ENCODE measurements around the gene LRRC4C.

DNA sequence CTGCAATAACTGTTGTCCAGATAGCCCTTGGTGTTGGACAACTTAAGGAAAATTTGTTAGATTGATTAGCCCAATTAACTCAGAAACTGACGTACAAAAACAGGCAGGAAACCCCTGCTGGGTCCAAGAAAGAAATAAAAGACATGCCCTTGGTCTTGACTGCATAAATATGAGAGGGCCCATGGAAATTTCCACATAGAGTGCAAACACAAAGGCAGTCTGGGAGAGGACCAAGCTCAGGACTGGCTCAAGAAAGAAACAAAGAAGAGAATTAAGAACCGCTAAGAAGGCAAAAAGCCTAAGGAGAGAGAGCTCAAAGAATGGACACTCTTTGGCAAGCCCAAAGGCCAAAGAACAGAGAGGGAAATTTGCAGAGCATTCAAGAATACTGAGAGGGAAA is 1243.9 kb downstream of the LRRC4C start:
- TF ChIP-seq, protein P1, sequence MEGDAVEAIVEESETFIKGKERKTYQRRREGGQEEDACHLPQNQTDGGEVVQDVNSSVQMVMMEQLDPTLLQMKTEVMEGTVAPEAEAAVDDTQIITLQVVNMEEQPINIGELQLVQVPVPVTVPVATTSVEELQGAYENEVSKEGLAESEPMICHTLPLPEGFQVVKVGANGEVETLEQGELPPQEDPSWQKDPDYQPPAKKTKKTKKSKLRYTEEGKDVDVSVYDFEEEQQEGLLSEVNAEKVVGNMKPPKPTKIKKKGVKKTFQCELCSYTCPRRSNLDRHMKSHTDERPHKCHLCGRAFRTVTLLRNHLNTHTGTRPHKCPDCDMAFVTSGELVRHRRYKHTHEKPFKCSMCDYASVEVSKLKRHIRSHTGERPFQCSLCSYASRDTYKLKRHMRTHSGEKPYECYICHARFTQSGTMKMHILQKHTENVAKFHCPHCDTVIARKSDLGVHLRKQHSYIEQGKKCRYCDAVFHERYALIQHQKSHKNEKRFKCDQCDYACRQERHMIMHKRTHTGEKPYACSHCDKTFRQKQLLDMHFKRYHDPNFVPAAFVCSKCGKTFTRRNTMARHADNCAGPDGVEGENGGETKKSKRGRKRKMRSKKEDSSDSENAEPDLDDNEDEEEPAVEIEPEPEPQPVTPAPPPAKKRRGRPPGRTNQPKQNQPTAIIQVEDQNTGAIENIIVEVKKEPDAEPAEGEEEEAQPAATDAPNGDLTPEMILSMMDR (IDR thresholded peaks at IDR 0.05) = no peak
- TF ChIP-seq ZFX (IDR thresholded peaks at IDR 0.05; ENCODE audit: borderline replicate concordance) = no peak

All from 22Rv1 (cell line).